Ovary (tissue), 3 donors: ENCODE results near the gene CEP78.

Source experiments
- EP300 ChIP-seq: sonication (generic); formaldehyde crosslinking; IDR thresholded peaks from one replicate; pipeline ENCODE4 v1.6.1; 2017; ENCODE audit warnings: antibody characterized with exemption
- POLR2A ChIP-seq: fragments of 450-650 bp; IDR thresholded peaks from one replicate; pipeline ENCODE4 v1.6.1; 2017; ENCODE audit warnings: antibody characterized with exemption, mild to moderate bottlenecking, moderate library complexity
- TF ChIP-seq, protein P1 (sequence below), 3 donors: fragments of 450-650 bp in 2 of 3; fragments of 200-600 bp in 1 of 3; IDR thresholded peaks; one replicate each; pipeline versions ENCODE4 v1.5.1 to v1.8.0; 2016 to 2022; ENCODE audit warnings: antibody characterized with exemption in 3 of 3, mild to moderate bottlenecking in 1 of 3
- donor health status: DM: no; HTN: no; CAD: no.

DNA sequence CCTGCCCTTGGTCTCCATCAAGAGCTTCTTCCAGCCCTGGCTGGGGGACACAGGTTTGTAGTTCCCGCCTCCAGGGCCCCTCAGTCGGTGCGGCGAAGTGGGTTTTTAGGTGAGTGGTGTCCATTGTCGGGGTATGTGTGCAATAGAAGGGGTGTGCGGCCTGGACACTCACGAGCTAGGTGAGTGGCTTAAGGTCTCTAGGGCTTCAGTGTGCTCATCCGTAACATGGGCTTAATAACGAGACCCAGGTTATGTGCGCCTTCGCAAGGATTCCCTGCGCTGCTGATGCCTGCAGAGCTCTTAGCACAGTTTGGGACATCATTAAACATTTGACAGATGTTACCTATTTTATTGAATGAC is 656 bp downstream of the CEP78 start:
- TF ChIP-seq EP300 (no peak), POLR2A (no peak)
- TF ChIP-seq, protein P1, sequence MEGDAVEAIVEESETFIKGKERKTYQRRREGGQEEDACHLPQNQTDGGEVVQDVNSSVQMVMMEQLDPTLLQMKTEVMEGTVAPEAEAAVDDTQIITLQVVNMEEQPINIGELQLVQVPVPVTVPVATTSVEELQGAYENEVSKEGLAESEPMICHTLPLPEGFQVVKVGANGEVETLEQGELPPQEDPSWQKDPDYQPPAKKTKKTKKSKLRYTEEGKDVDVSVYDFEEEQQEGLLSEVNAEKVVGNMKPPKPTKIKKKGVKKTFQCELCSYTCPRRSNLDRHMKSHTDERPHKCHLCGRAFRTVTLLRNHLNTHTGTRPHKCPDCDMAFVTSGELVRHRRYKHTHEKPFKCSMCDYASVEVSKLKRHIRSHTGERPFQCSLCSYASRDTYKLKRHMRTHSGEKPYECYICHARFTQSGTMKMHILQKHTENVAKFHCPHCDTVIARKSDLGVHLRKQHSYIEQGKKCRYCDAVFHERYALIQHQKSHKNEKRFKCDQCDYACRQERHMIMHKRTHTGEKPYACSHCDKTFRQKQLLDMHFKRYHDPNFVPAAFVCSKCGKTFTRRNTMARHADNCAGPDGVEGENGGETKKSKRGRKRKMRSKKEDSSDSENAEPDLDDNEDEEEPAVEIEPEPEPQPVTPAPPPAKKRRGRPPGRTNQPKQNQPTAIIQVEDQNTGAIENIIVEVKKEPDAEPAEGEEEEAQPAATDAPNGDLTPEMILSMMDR (IDR thresholded peaks at IDR 0.05), result no peak
